Right lobe of liver (tissue), 6 donors: ENCODE measurements around the gene ANKRD13B. TPM values are rescaled to one million over a fixed set of nuclear protein-coding genes. Genes with fewer than 3 reads are reported as not detected.

Source experiments
- ATAC-seq, 4 donors: fragments of 200-7000 bp; cut with Tn5 transposase; one replicate each; pipeline ENCODE4 v1.9.1; 2020; ENCODE audit warnings: mild to moderate bottlenecking in 4 of 4, moderate library complexity in 4 of 4
- DNase-seq, 3 donors: peaks; one replicate each; pipeline ENCODE4 v3.0.0-alpha.2; 2020
- H3K27ac ChIP-seq, 3 donors: fragments of 200-600 bp; one replicate each; pipeline ENCODE4 v1.8.0; 2022
- H3K27me3 ChIP-seq, 2 donors: fragments of 200-600 bp; one replicate each; pipeline ENCODE4 v1.8.0; 2022
- H3K36me3 ChIP-seq, 4 donors: fragments of 200-600 bp; sonication (generic) in 1 of 4; one replicate each; pipeline versions ENCODE4 v1.5.1 to v1.8.0; 2017 to 2022; ENCODE audit warnings: control low read depth in 1 of 4
- H3K4me1 ChIP-seq, 4 donors: fragments of 200-600 bp; sonication (generic) in 1 of 4; one replicate each; pipeline versions ENCODE4 v1.5.1 to v1.8.0; 2017 to 2022; ENCODE audit warnings: control low read depth in 1 of 4
- H3K4me3 ChIP-seq, 3 donors: fragments of 200-600 bp; one replicate each; pipeline ENCODE4 v1.8.0; 2022
- H3K9me3 ChIP-seq, 4 donors: fragments of 200-600 bp; sonication (generic) in 1 of 4; one replicate each; pipeline versions ENCODE4 v1.5.1 to v1.8.0; 2017 to 2022; ENCODE audit warnings: control low read depth in 1 of 4
- POLR2A ChIP-seq: fragments of 450-650 bp; IDR thresholded peaks from one replicate; pipeline ENCODE4 v1.6.1; 2017; ENCODE audit warnings: antibody characterized with exemption, mild to moderate bottlenecking
- WGBS: methylation state at CpG from one replicate; pipeline ENCODE4 v1.1.6; 2018; ENCODE audit warnings: low coverage, low lambda C conversion rate; ENCODE audit not compliant: insufficient coverage; ENCODE audit errors: missing lambda C conversion rate; 5-methylcytosine and 5-hydroxymethylcytosine counted together
- intact Hi-C, 2 donors: fragments of 100-400 bp; cut with DNase I; formaldehyde crosslinking; loops; one replicate each; pipeline versions ENCODE4 v1.11.2 to v1.14.1; 2022
- total RNA-seq, 6 experiments: library from RNA; depleted of rRNA in 2 of 6; stranded (reverse); fragments of >200 nt in 2 of 6; fragmentation: NEBNext Ultra II Directional in 3 of 6; extraction: Animal tissue kit (Norgen Biotek cat#: 25700) in 3 of 6; gene quantifications; one replicate each; pipeline versions ENCODE4 v1.1.0 to v1.2.4, GENCODE V29; 2016 to 2023
- TF ChIP-seq, protein P1 (sequence below), 4 donors: fragments of 200-600 bp in 3 of 4; fragments of 450-650 bp in 1 of 4; IDR thresholded peaks; one replicate each; pipeline versions ENCODE4 v1.5.1 to v1.8.0; 2016 to 2022; ENCODE audit warnings: antibody characterized with exemption in 4 of 4, mild to moderate bottlenecking in 2 of 4
- donor health status: DM: no; HTN: yes; CAD: no.
- donor health status: DM: no; HTN: no; CAD: no.
- donor health status: DM: no; HTN: no; CAD: no.
- donor health status: DM: no; HTN: yes; CAD: no.
- donor health status: DM: no; HTN: yes; CAD: no.

Gene ANKRD13B
- total RNA-seq, 6 experiments from 2014 or later: 0.37 to 1.6 (median 0.88) TPM

DNA sequence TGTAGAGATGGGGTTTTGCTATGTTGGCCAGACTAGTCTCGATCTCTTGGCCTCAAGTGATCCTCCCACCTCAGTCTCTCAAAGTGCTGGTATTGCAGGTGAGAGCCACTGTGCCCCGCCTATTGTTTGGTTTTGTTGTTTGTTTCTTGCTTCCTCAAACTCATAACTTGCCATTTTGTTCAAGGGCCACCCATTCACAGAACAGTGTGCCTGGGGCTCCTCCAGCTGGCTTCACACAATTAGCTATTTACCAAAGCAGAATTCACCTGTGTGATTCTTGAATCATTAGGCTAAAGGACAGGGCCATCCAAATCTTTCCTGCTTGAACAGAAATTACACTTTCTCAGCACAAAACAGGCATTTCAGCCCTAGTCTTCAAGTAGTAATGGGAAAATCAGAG is 33.3 kb upstream of the ANKRD13B start:
- Histone ChIP-seq H3K9me3 (no peaks in the 10 kb centered on the region), H3K27me3 (no peaks in the 10 kb centered on the region), H3K4me3 (no peak overlapping the region), H3K27ac (no peak overlapping the region), H3K4me1 (peaks cover 0 to 57% (median 14%) of the 10 kb centered on the region in 4 donors), H3K36me3 (peaks cover 0 to 18% (median 8%) of the 10 kb centered on the region in 4 donors)
- ATAC-seq: no peak
- TF ChIP-seq, protein P1, sequence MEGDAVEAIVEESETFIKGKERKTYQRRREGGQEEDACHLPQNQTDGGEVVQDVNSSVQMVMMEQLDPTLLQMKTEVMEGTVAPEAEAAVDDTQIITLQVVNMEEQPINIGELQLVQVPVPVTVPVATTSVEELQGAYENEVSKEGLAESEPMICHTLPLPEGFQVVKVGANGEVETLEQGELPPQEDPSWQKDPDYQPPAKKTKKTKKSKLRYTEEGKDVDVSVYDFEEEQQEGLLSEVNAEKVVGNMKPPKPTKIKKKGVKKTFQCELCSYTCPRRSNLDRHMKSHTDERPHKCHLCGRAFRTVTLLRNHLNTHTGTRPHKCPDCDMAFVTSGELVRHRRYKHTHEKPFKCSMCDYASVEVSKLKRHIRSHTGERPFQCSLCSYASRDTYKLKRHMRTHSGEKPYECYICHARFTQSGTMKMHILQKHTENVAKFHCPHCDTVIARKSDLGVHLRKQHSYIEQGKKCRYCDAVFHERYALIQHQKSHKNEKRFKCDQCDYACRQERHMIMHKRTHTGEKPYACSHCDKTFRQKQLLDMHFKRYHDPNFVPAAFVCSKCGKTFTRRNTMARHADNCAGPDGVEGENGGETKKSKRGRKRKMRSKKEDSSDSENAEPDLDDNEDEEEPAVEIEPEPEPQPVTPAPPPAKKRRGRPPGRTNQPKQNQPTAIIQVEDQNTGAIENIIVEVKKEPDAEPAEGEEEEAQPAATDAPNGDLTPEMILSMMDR (IDR thresholded peaks at IDR 0.05): no peak
- 88% methylated on average over 1 of the region's 2 CpGs for WGBS
- no peak for DNase-seq
- intact Hi-C loops: no loop called here

DNA sequence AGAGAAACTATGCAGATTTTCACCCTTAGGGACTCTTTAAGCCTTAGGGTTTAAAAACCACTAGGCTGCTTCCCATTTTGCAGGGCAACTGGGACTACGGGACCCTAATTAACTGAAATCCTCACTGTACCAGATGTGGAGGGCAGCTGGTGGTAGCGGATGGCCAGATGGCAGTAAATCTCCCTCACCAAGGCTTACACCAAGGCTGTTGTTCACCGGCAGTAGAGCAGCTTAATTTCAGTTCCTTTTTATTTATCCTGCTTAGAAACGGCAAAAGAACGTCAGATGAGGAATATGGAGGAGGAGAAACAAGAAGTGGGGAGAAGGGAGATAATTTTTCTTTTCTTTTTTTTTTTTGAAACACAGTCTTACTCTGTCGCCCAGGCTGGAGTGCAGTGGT is 32.6 kb upstream of the ANKRD13B start:
- Histone ChIP-seq H3K9me3 (no peaks in the 10 kb centered on the region), H3K36me3 (peaks cover 0 to 18% (median 8%) of the 10 kb centered on the region in 4 donors), H3K4me1 (peaks cover 0 to 60% (median 12%) of the 10 kb centered on the region in 4 donors), H3K4me3 (no peak overlapping the region), H3K27me3 (no peaks in the 10 kb centered on the region), H3K27ac (no peak overlapping the region)
- no peak for DNase-seq
- TF ChIP-seq, protein P1 (IDR thresholded peaks at IDR 0.05): no peak
- no peak for TF ChIP-seq POLR2A
- WGBS: 81% methylated on average over 5 of the region's 6 CpGs
- intact Hi-C loops: no loop called here
- no peak for ATAC-seq

DNA sequence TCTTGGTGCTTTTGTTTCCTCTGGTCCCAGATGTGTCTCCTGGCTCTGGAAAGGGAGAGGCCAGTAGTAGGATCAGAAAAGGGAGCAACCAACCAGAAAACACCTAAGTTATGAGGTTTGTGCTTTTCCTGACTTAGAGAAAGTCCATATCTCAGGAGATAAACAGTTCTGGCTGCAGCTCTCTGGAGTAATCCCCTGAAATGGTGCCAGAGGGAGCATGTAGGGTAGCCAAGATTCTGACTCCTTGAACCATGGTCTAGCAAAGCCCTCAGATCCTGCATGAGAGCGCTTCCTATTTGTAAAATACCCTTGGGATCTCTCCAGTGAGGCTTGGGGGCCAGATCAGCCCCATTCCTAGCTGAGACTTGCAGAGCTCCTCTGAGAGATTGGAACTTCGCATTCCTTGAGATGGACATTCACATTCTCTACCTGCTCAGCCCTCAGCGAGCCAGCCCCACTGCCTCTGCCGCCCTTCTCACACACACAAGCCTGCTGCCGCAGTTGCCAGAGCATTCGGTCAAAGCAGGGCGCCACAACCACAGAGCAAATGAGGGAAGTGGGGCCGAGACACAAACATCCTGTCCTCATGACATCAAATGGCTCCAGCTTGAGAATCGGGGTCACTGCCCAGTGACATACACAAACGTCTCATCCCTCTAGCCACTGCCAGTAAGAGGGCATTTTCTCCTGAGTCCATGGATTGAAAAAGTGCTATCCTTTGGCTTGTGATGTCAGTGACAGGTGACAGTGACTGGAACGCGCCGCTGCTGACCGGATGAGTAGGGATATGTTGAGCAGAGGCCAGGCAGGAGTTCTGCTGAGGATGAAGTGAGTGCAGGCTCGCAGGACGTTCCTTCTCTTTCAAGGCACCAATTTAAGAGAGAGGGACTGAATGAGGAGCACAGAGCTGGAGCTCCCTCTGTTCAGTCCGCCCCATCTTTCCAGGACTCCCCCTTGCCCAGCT is 31.1 kb upstream of the ANKRD13B start:
- TF ChIP-seq, protein P1 (IDR thresholded peaks at IDR 0.05): no peak
- TF ChIP-seq POLR2A: peak; percentile 19
- DNase-seq (no peak), ATAC-seq (peak in 3 of 4 donors; percentile 2 to 11 (median 4))
- H3K27me3 ChIP-seq: no peaks in the 10 kb centered on the region
- intact Hi-C loops: no loop called here
- 62% methylated on average over 9 of the region's 17 CpGs for WGBS
- H3K36me3 ChIP-seq: peaks cover 0 to 18% (median 8%) of the 10 kb centered on the region in 4 donors
- H3K4me3 ChIP-seq: no peak overlapping the region
- no peaks in the 10 kb centered on the region for H3K9me3 ChIP-seq
- H3K27ac ChIP-seq: peak overlapping the region in 1 of 3 donors; percentile 36
- peaks cover 0 to 50% (median 6%) of the 10 kb centered on the region in 4 donors for H3K4me1 ChIP-seq

DNA sequence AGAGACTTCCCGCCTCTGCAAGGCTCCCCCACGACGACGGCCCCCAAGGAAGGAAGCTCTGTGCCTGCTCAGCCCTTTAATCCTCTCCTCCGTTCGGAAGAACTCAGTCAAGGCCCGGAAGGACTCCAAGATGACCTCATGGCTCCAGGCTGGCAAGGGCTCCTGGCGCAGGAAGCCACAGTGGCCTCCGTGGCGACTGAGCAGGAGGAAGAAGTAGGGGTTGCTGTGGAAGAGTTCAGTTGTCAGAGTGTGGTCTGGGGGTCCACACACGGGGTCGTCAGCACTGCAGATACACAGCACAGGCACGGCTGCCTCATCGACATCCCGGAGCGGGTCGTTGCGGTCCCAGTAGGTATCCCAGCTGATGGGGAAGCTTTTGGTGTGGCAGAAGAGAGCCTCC is 30.3 kb upstream of the ANKRD13B start:
- whole genome bisulfite sequencing: 68% methylated on average over 8 of the region's 18 CpGs
- ATAC-seq (no peak), DNase-seq (no peak)
- no peaks in the 10 kb centered on the region for H3K27me3 ChIP-seq
- no peaks in the 10 kb centered on the region for H3K9me3 ChIP-seq
- TF ChIP-seq, protein P1 (IDR thresholded peaks at IDR 0.05): no peak
- no peak for TF ChIP-seq POLR2A
- peaks cover 0 to 18% (median 8%) of the 10 kb centered on the region in 4 donors for H3K36me3 ChIP-seq
- peaks cover 0 to 42% (median 2%) of the 10 kb centered on the region in 4 donors for H3K4me1 ChIP-seq
- H3K27ac ChIP-seq: peak overlapping the region in 1 of 3 donors; percentile 36
- intact Hi-C loops: no loop called here
- no peak overlapping the region for H3K4me3 ChIP-seq
